Activated B cell treated with CpG ODN at 0.5 μM for 24 hours (primary cell): ENCODE data around the gene CLK4. TPM values are rescaled to one million over a fixed set of nuclear protein-coding genes. Genes with fewer than 3 reads are reported as not detected.

Source experiments
- ATAC-seq: fragments of 200-7000 bp; cut with Tn5 transposase; one replicate; pipeline ENCODE4 v1.10.0; 2021; ENCODE audit warnings: low read depth, mild to moderate bottlenecking, moderate library complexity
- CTCF ChIA-PET: fragments of 350-600 bp; sonication (Branson Sonifier 250); formaldehyde crosslinking; loops from one replicate; lab custom pipeline; 2021; ENCODE audit warnings: antibody characterized with exemption; lab: Charles Lee
- POLR2A ChIA-PET: fragments of 350-600 bp; sonication (Branson Sonifier 250); formaldehyde crosslinking; loops from one replicate; lab custom pipeline; 2021; ENCODE audit warnings: antibody characterized with exemption; lab: Charles Lee
- DNase-seq: peaks from one replicate; pipeline ENCODE4 v3.0.0; 2022
- H3K27ac Mint-ChIP-seq: one replicate; pipeline ENCODE4 v1.8.0; 2020; ENCODE audit warnings: mixed read lengths
- H3K27me3 Mint-ChIP-seq: one replicate; pipeline ENCODE4 v1.8.0; 2021; ENCODE audit warnings: mixed read lengths
- H3K36me3 Mint-ChIP-seq: one replicate; pipeline ENCODE4 v1.8.0; 2021; ENCODE audit warnings: low read depth, mixed read lengths
- H3K4me1 Mint-ChIP-seq: one replicate; pipeline ENCODE4 v1.8.0; 2021; ENCODE audit warnings: mixed read lengths
- H3K4me3 Mint-ChIP-seq: one replicate; pipeline ENCODE4 v1.8.0; 2020; ENCODE audit warnings: mild to moderate bottlenecking, mixed read lengths
- H3K9me3 Mint-ChIP-seq: one replicate; pipeline ENCODE4 v1.8.0; 2020; ENCODE audit warnings: mixed read lengths
- intact Hi-C: fragments of 100-400 bp; cut with micrococcal nuclease; formaldehyde crosslinking; loops from one replicate; pipeline ENCODE4 v1.15.1; 2024
- total RNA-seq: library from RNA; stranded (reverse); gene quantifications from 2 replicates; pipeline ENCODE4 v1.2.3, GENCODE V29; 2022
- TF ChIP-seq, protein P1 (sequence below): fragments of 200-600 bp; IDR thresholded peaks from one replicate; pipeline ENCODE4 v1.8.0; 2022; ENCODE audit warnings: antibody characterized with exemption, mild to moderate bottlenecking

Gene CLK4
- total RNA-seq, 1 donor from 2014 or later, result 65.3 TPM

DNA sequence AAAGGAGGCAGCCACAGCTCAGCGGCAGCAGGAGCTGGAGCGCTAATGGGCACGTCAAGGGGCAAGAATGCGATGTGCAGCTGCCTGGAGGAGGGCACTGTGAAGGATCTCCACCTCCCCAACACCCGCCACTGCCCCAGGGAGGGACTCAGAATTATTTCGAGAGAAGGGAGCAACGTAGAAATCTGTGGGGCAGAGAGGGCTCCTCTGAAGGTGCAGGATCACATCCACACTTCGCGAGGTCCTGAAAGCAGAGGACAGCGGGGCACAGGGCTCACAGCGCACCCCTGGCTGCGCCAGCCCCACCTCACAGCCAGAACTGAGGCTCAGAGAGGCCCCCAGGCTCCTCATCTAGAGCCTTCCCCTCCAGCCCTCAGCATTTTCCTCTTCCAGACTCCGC lies 44.6 kb downstream of the CLK4 start:
- ChIA-PET POLR2A (interaction anchor here (0.6 kb wide), 1 partner anchor 978 kb away, joined by 7 read pairs; no protein-coding TSS in a partner anchor), CTCF (no interaction called here)
- Mint-ChIP-seq H3K4me1 (no peaks in the 10 kb centered on the region), H3K4me3 (no peak overlapping the region), H3K27ac (no peak overlapping the region), H3K36me3 (no peaks in the 10 kb centered on the region), H3K27me3 (peaks cover 24% of the 10 kb centered on the region), H3K9me3 (no peaks in the 10 kb centered on the region)
- TF ChIP-seq, protein P1, sequence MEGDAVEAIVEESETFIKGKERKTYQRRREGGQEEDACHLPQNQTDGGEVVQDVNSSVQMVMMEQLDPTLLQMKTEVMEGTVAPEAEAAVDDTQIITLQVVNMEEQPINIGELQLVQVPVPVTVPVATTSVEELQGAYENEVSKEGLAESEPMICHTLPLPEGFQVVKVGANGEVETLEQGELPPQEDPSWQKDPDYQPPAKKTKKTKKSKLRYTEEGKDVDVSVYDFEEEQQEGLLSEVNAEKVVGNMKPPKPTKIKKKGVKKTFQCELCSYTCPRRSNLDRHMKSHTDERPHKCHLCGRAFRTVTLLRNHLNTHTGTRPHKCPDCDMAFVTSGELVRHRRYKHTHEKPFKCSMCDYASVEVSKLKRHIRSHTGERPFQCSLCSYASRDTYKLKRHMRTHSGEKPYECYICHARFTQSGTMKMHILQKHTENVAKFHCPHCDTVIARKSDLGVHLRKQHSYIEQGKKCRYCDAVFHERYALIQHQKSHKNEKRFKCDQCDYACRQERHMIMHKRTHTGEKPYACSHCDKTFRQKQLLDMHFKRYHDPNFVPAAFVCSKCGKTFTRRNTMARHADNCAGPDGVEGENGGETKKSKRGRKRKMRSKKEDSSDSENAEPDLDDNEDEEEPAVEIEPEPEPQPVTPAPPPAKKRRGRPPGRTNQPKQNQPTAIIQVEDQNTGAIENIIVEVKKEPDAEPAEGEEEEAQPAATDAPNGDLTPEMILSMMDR, result no peak
- no peak for DNase-seq
- intact Hi-C loops, result no loop called here
- no peak for ATAC-seq

DNA sequence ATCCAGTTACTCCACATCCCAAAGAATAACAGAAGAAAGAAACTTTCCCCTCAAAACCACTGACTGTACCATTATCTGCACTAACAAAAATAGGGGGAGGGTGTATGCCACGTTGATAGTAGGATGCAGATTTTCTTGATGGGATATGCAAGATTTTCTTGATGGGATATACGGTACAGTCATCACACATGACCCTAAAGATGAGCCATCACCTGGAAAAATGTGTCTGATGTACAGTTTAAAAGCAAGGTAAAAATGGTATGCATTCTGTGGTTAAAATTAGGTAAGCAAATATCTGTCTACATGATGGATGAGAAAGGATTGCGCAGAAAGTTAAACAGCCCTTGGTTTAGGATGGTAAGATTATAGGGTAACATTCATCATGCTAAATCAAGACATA lies 45.2 kb downstream of the CLK4 start:
- ATAC-seq (no peak), DNase-seq (no peak)
- intact Hi-C loops, result no loop called here
- Mint-ChIP-seq H3K36me3 (no peaks in the 10 kb centered on the region), H3K9me3 (no peaks in the 10 kb centered on the region), H3K27ac (no peak overlapping the region), H3K4me3 (no peak overlapping the region), H3K27me3 (peaks cover 23% of the 10 kb centered on the region), H3K4me1 (no peaks in the 10 kb centered on the region)
- CTCF ChIA-PET, result no interaction called here
- TF ChIP-seq, protein P1, result no peak
- POLR2A ChIA-PET, result no interaction called here

DNA sequence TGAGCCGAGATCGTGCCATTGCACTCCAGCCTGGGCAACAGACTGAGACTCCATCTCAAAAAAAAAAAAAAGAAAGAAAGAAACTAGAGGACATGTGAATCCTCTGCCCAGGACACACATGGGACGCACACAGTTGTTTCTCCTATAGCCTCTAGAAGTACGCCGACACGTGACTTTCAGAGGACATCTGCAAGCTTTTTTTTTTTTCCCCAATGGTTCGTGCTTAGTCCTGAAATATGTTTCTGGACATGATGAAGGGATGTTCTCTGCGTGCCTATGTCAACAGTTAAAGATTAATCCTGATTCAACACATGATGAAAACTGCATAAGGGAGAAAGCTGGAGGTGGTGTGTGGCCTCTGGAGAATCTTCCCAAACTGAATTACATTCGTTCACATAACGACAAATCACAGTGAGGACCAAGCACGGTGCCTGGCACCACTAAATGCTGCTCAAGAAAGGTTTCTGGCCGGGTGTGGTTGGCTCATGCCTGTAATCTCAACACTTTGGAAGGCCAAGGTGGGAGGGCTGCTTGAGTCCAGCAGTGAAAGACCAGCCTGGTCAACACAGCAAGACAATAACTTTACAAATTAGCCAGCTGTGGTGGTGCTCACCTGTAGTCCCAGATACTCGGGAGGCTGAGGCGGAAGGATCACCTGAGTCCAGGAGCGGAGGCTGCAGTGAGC lies 46.4 kb downstream of the CLK4 start:
- Mint-ChIP-seq H3K4me1 (no peaks in the 10 kb centered on the region), H3K27ac (no peak overlapping the region), H3K4me3 (no peak overlapping the region), H3K9me3 (no peaks in the 10 kb centered on the region), H3K36me3 (no peaks in the 10 kb centered on the region), H3K27me3 (peaks cover 23% of the 10 kb centered on the region)
- ATAC-seq (no peak), DNase-seq (no peak)
- ChIA-PET CTCF (no interaction called here), POLR2A (interaction anchor here (0.7 kb wide), 1 partner anchor 317 kb away, joined by 6 read pairs; no protein-coding TSS in a partner anchor)
- intact Hi-C loops, result no loop called here
- TF ChIP-seq, protein P1, result no peak

DNA sequence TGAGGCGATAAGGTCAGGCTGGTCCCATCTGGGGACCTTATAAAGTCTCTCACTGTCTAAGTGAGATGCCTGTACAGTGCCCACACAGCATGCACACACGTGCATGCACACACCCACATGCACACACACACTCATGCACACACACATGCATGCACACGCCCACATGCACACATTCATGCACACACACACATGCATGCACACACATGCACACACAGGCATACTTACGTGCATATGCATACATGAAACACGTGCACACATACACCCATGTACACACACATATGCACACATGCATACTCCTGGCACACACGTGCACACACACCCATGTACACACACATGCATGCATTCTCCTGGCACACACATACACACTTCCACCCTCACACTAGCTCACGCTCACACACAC lies 48.9 kb downstream of the CLK4 start:
- TF ChIP-seq, protein P1, result no peak
- Mint-ChIP-seq H3K4me1 (no peaks in the 10 kb centered on the region), H3K36me3 (peaks cover under 1% of the 10 kb centered on the region), H3K27me3 (peaks cover 35% of the 10 kb centered on the region), H3K27ac (no peak overlapping the region), H3K4me3 (no peak overlapping the region), H3K9me3 (peaks cover under 1% of the 10 kb centered on the region)
- intact Hi-C loops, result no loop called here
- ChIA-PET POLR2A (no interaction called here), CTCF (no interaction called here)
- no peak for ATAC-seq
- no peak for DNase-seq

DNA sequence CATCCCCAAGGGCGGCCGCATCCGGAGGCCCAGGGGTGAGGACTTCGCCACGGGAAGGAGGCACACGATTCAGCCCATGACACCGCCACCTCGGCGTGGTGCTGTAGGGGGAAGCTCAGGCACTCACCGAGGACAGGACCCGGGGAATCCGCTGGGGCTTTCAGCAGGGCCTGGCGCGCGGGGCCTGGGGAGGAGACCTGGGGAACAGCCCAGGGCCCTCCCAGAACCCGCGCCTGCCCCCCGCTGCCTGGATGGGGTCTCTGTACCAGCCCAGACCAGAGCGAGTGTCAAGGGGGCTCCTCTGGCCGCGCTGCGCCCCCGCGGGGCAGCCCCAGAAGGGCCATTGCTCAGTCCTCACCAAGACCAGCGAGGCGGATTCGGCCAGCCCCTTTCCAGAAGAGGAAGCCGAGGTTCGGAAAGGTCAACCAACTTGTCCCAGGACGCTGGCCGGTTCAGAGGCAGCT lies 49.4 kb downstream of the CLK4 start:
- Mint-ChIP-seq H3K9me3 (peaks cover 6% of the 10 kb centered on the region), H3K27me3 (peaks cover 41% of the 10 kb centered on the region), H3K27ac (no peak overlapping the region), H3K4me3 (no peak overlapping the region), H3K4me1 (no peaks in the 10 kb centered on the region), H3K36me3 (peaks cover 3% of the 10 kb centered on the region)
- CTCF ChIA-PET, result no interaction called here
- POLR2A ChIA-PET, result no interaction called here
- DNase-seq (no peak), ATAC-seq (no peak)
- intact Hi-C loops, result no loop called here
- TF ChIP-seq, protein P1, result no peak
